ENCODE results near the gene C19orf47. TPM values are rescaled to one million over a fixed set of nuclear protein-coding genes. Genes with fewer than 3 reads are reported as not detected.

C19orf47 gene
- total RNA-seq, 4 donors from 2014 or later: 178 to 287 (median 219) TPM

GRCh38 chr19:40332669-40333068, 15.5 kb downstream of the C19orf47 start:
- in situ Hi-C loops (cut with MboI; ENCODE audit: low sequenced_read_pairs in 4 of 4): no loop called here
- H3K27me3 ChIP-seq: no peaks in the 10 kb centered on the region
- no peaks in the 10 kb centered on the region for H3K9me3 ChIP-seq
- H3K27ac ChIP-seq: no peak overlapping the region
- peaks cover 4 to 86% of the 10 kb centered on the region in 2 donors for H3K36me3 ChIP-seq
- H3K4me3 ChIP-seq: no peak overlapping the region
- ATAC-seq: no peak
- intact Hi-C loops (cut with DNase I; ENCODE audit: low total_unique reads): no loop called here
- TF ChIP-seq CTCF (IDR thresholded peaks at IDR 0.05 in 4 of 5, conservative IDR thresholded peaks at IDR 0.05 in 1 of 5): no peak
- no peak for TF ChIP-seq POLR2A (IDR thresholded peaks at IDR 0.05)
- no peak for DNase-seq
- H3K4me1 ChIP-seq: no peaks in the 10 kb centered on the region

GRCh38 chr19:40331052-40331451, 17.1 kb downstream of the C19orf47 start:
- no peak overlapping the region for H3K4me3 ChIP-seq
- no peak for DNase-seq
- H3K4me1 ChIP-seq: no peaks in the 10 kb centered on the region
- intact Hi-C loops (cut with DNase I; ENCODE audit: low total_unique reads): no loop called here
- H3K27ac ChIP-seq: no peak overlapping the region
- in situ Hi-C loops (cut with MboI; ENCODE audit: low sequenced_read_pairs in 4 of 4): no loop called here
- TF ChIP-seq CTCF (IDR thresholded peaks at IDR 0.05 in 4 of 5, conservative IDR thresholded peaks at IDR 0.05 in 1 of 5): no peak
- TF ChIP-seq POLR2A (IDR thresholded peaks at IDR 0.05): no peak
- no peak for ATAC-seq
- H3K36me3 ChIP-seq: peaks cover 4 to 95% of the 10 kb centered on the region in 2 donors
- no peaks in the 10 kb centered on the region for H3K9me3 ChIP-seq
- no peaks in the 10 kb centered on the region for H3K27me3 ChIP-seq

GRCh38 chr19:40326201-40326600, 22.0 kb downstream of the C19orf47 start:
- DNase-seq: no peak
- TF ChIP-seq POLR2A (IDR thresholded peaks at IDR 0.05) (no peak), CTCF (IDR thresholded peaks at IDR 0.05 in 4 of 5, conservative IDR thresholded peaks at IDR 0.05 in 1 of 5) (no peak)
- intact Hi-C loops (cut with DNase I; ENCODE audit: low total_unique reads): no loop called here

GRCh38 chr19:40323705-40324104, 24.5 kb downstream of the C19orf47 start:
- TF ChIP-seq CTCF (IDR thresholded peaks at IDR 0.05 in 4 of 5, conservative IDR thresholded peaks at IDR 0.05 in 1 of 5): no peak
- TF ChIP-seq POLR2A (IDR thresholded peaks at IDR 0.05): no peak
- intact Hi-C loops (cut with DNase I; ENCODE audit: low total_unique reads) (no loop called here), in situ Hi-C loops (cut with MboI; ENCODE audit: low sequenced_read_pairs in 4 of 4) (no loop called here)
- Histone ChIP-seq H3K4me3 (no peak overlapping the region), H3K27me3 (no peaks in the 10 kb centered on the region), H3K9me3 (no peaks in the 10 kb centered on the region), H3K27ac (no peak overlapping the region), H3K4me1 (no peaks in the 10 kb centered on the region), H3K36me3 (peaks cover 3 to 89% of the 10 kb centered on the region in 2 donors)
- DNase-seq (no peak), ATAC-seq (no peak)

More at GRCh38 chr19:40326201-40326600, 22.0 kb downstream of the C19orf47 start:
- peaks cover 5 to 95% of the 10 kb centered on the region in 2 donors for H3K36me3 ChIP-seq
- no peaks in the 10 kb centered on the region for H3K4me1 ChIP-seq
- in situ Hi-C loops (cut with MboI; ENCODE audit: low sequenced_read_pairs in 4 of 4): no loop called here
- no peaks in the 10 kb centered on the region for H3K27me3 ChIP-seq
- no peak for ATAC-seq
- no peak overlapping the region for H3K4me3 ChIP-seq
- no peak overlapping the region for H3K27ac ChIP-seq
- H3K9me3 ChIP-seq: no peaks in the 10 kb centered on the region

GRCh38 chr19:40322951-40323615, 25.1 kb downstream of the C19orf47 start:
- H3K36me3 ChIP-seq: peaks cover 3 to 82% of the 10 kb centered on the region in 2 donors
- in situ Hi-C loops (cut with MboI; ENCODE audit: low sequenced_read_pairs in 4 of 4) (no loop called here), intact Hi-C loops (cut with DNase I; ENCODE audit: low total_unique reads) (no loop called here)
- H3K27me3 ChIP-seq: no peaks in the 10 kb centered on the region
- TF ChIP-seq POLR2A (IDR thresholded peaks at IDR 0.05) (no peak), CTCF (IDR thresholded peaks at IDR 0.05 in 4 of 5, conservative IDR thresholded peaks at IDR 0.05 in 1 of 5) (no peak)
- H3K4me3 ChIP-seq: no peak overlapping the region
- DNase-seq: no peak
- H3K4me1 ChIP-seq: no peaks in the 10 kb centered on the region
- no peak for ATAC-seq
- H3K9me3 ChIP-seq: no peaks in the 10 kb centered on the region
- H3K27ac ChIP-seq: no peak overlapping the region
